Cortex of kidney (tissue), 1 donor: ENCODE measurements around the gene NDUFS8.

Experiments used
- DNase-seq: peaks from one replicate; lab custom pipeline; 2025; lab: John Stamatoyannopoulos, UW

NDUFS8 gene

GRCh38 chr11:68003846-68004550, 26.5 kb upstream of the NDUFS8 start, which contains the start of gene UNC93B1:
Gene UNC93B1 (minus strand): TSS chr11:68004097. CDS start chr11:68004043, 54 bp downstream.
- DNase-seq: no peak

GRCh38 chr11:68004551-68005335, 25.7 kb upstream of the NDUFS8 start:
- no peak for DNase-seq

DNA sequence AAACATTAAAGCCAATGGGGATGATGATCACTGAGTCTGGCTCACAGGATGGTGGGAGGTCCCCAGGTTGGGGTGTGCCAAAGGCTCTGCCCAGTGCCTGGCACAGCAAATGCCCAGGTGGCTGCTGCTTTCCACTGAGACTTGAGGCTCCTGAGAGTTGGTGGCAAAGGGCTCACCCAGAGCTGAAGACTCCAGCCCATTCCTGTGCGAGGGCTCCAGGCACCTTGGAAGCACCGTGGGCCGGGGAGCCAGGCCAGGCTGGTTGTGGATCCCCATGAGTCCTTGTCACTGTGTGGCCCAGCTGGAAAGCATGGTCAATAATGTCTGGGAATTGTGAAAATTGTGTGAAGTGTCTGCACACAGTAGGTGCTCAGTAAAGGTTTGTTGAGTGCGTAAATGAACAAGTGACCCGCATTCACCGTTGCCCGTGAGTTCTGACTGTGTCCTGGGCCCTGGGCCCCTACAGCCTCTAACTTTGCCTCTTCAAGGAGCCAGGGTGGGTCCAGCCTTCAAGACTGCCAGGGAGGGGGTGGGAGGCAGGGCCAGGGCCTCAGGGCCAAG, 23.8 kb upstream of the NDUFS8 start:
- no peak for DNase-seq

DNA sequence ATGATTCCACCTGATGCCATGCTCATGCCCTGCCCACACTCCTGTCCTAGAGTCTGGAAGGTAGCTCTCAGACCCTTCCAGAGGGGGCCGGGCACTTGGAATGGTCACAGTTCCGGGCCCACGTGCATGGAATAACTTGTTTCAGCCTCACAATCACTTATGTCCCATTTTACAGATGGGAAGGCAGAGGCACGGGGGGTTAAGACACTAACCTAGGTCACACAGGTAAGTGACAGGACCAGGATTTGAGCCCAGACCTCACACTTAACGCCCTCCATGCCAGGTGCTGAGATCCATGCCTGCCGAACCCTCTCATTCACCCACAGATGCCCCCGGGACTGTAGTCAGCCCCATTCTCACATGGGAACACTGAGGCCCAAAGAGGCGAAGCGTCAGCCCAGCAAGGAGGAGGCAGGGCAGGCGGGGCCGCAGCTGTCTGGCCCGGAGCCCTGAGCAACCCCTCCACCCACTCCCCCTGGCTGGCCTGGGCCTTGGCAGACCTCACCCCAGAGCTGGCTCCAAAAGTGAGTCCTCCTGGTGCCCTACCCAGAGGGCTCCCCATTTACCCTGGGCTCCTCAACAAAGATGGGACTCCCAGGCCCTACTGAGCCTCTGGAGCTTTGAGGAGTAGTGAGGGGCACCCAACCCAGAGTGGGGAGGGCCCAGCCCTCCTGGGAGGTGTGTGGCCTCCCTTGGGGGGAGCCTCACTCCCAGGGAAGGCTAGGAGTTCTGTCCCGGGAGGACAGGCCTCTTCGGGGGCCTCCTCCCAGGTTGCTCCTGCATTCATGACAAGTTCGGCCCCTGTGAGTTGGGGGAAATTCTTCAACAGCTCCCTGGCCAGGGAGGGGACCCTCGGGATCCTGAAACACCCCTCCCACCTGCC, 22.7 kb upstream of the NDUFS8 start:
- DNase-seq: no peak

GRCh38 chr11:68008381-68009337, 21.8 kb upstream of the NDUFS8 start:
- no peak for DNase-seq

DNA sequence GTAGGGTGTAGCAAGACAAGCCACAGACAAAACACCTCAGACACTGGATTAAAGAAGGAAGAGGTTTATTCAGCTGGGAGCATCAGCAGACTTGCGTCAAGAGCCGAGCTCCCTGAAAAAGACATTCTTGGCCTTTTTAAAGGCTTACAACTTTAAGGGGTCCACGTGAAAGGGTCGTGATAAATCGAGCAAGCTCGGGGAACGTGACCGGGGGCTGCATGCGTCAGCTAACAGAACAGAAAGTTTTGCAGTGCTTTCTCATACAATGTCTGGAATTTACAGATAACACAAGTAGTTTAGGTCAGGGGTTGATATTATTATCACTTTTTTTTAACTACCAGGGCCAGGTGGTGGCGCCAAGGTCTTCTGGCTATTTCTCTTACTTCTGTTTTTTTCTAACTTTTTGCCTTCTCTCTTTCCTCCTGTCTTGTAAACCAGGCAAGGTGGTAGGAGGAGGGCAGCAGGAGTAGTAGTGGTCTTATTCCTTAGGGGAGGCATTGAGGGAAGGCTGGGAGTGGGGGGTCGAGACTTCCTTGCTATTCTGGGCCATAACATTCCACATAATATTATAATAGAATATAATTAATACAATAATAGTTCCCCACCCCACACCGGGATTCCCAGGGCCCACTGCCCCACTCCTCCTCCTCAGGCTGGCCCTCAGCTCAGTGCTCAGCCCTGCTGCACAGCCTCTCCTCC, 20.9 kb upstream of the NDUFS8 start:
- DNase-seq: no peak

- no peak for DNase-seq
Measured at GRCh38 chr11:68010090-68011041, 20.1 kb upstream of the NDUFS8 start, which contains the start of gene ALDH3B1. Gene ALDH3B1 (plus strand): TSS chr11:68010327. CDS start chr11:68015298, 4,971 bp downstream.

DNA sequence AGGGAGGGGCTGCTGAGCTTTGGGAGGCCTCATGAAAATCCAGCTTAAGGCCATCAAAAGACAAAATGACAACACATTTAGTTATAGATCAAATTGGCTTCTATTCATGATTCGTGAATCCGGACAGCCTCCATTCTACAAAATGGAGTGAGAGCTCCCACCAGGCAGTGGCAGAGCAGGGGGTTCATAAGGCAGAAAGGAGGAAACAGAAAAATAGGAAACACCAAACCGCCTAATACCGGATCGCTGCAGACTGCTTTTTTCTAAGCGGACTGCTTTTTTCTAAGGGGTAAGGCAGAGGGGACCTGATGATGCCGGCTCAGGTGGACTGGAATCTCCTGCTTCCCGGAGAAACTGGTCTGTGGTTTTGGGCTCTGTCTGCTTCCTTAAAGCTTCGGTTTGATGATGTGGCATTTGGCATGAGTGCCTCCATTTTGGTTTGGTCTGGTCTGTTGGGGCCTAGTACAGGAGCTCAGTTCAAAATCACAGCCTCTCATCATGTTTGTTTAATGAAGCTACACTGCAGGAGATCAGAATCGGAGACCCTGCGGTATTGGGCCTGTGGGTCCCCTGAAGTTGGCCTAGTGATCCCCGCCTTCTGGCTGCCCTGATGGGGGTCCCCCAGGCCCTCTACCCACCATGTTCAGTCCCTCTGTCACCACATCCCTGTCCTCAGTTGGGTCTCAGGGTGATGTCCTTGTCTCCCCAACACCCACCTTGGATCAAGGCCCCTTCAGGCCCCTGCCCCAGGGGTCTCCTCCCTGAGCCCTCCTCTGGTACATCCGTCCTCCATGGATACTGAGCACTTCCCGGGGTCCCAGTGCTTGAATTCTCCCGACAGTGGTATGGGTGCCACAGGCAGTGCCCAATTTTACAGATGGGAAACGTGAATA, 19.2 kb upstream of the NDUFS8 start:
- no peak for DNase-seq

GRCh38 chr11:68012044-68012842, 18.2 kb upstream of the NDUFS8 start:
- DNase-seq: no peak

DNA sequence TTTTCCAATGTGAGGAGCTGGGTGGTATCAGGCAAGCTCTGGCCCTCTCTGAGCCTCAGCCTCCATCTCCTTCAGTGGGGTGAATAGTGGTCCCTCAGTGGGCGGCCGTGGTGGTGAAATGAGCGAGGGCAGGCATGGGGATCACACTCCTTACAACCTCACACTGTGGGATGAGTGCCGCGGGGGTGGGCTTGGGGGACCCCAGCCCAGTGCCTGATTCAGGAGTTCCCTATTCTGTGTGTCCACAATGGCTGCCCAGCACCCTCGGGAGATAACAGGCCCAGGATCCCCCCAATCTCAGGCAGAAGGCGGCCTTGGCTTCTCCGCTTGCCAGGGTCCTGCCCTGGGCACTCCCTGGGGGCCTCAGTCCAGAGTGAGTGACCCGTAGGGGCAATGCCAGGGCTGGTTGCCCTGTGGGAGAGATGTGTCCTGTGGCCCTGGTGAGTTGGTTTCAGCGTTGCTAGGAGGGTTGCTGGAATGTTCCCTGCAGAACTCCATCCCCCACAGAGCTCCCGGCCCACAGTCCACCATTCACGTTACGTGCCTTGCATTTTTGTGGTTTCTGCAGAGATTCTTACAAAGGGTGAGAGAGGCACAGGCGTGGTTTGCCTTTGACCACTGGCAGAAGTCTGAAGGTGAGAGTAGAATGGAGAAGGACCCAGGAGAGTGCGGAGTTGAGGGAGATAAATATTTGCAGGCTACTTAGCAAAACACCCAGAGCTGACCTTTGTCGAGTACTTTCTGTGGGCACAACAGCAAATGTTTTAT, 17.5 kb upstream of the NDUFS8 start:
- DNase-seq: no peak

GRCh38 chr11:68013611-68014156, 16.8 kb upstream of the NDUFS8 start:
- DNase-seq: no peak

- no peak for DNase-seq
Measured at GRCh38 chr11:68014157-68014946, 16.1 kb upstream of the NDUFS8 start.

GRCh38 chr11:68014947-68015447, 15.5 kb upstream of the NDUFS8 start:
- no peak for DNase-seq

DNA sequence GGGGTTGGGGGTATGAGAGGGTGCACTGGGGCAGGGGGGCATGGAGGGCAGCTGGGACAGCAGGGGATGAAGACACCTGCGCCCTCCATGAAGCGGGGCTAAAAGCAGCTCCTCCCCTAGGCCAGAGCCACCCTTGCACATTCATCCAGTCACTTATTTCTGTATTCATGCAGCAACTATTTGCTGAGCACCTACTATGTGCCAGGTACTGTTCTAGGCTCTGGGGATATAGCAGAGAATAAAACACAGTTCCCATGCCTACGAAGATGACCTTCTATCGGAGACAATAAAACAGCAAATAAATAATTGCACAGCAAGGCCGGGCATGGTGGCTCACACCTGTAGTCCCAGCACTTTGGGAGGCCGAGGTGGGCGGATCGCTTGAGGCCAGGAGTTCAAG, 15.0 kb upstream of the NDUFS8 start:
- DNase-seq: no peak
